ENCODE data around the gene USP25. TPM values are rescaled to one million over a fixed set of nuclear protein-coding genes. Genes with fewer than 3 reads are reported as not detected.

The USP25 gene
- total and polyA plus RNA-seq, 9 of the 15 experiments (the other 6 are each of a cell fraction or from before 2014, with no cell fraction given): 7.8 to 44.9 (median 31.4) TPM

DNA sequence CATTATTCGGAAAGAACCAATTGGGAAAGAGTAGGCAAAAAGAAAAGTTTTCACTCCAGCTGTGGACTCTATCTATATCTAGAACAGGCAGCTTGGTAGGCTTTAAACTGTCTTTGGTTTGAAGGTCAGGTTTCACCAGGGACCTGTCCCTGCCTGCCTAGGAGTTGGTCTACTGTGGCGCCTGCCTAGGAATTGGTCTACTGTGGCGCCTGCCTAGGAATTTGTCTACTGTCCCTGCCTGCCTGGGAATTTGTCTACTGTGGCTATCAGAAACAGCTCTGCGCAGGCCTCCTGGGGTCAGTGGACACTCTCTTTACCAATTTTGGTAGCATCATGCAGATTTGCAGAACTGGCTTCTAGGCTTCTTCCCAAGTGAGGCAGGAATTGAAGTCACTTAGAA, 13.8 kb downstream of the USP25 start (continued):
- TF ChIP-seq NR4A1 (CRISPR knock-in tag; IDR thresholded peaks at IDR 0.05): no peak
- TF ChIP-seq NR4A1 (tag; IDR thresholded peaks at IDR 0.05): no peak
- TF ChIP-seq TCF7 (IDR thresholded peaks at IDR 0.05; ENCODE audit: borderline replicate concordance): no peak
- TF ChIP-seq, protein P1, sequence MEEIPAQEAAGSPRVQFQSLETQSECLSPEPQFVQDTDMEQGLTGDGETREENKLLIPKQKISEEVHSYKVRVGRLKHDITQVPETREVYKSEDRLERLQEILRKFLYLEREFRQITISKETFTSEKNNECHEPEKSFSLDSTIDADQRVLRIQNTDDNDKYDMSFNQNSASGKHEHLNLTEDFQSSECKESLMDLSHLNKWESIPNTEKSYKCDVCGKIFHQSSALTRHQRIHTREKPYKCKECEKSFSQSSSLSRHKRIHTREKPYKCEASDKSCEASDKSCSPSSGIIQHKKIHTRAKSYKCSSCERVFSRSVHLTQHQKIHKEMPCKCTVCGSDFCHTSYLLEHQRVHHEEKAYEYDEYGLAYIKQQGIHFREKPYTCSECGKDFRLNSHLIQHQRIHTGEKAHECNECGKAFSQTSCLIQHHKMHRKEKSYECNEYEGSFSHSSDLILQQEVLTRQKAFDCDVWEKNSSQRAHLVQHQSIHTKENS (CRISPR knock-in tag; IDR thresholded peaks at IDR 0.05): no peak
- TF ChIP-seq TEAD4 (IDR thresholded peaks at IDR 0.05; ENCODE audit: low read length): peak; percentile 36
- TF ChIP-seq TEAD4 (CRISPR knock-in tag; IDR thresholded peaks at IDR 0.05; ENCODE audit: borderline replicate concordance): no peak
- TF ChIP-seq NFYB (IDR thresholded peaks at IDR 0.05; ENCODE audit: extremely low read depth, insufficient read length): no peak
- no peak for TF ChIP-seq FOXK2 (conservative IDR thresholded peaks at IDR 0.05 in 1 of 2, IDR thresholded peaks at IDR 0.05 in 1 of 2; ENCODE audit: low read depth in 2 of 2)
- TF ChIP-seq ZNF766 (CRISPR knock-in tag; conservative IDR thresholded peaks at IDR 0.05): no peak
- TF ChIP-seq, protein P2, sequence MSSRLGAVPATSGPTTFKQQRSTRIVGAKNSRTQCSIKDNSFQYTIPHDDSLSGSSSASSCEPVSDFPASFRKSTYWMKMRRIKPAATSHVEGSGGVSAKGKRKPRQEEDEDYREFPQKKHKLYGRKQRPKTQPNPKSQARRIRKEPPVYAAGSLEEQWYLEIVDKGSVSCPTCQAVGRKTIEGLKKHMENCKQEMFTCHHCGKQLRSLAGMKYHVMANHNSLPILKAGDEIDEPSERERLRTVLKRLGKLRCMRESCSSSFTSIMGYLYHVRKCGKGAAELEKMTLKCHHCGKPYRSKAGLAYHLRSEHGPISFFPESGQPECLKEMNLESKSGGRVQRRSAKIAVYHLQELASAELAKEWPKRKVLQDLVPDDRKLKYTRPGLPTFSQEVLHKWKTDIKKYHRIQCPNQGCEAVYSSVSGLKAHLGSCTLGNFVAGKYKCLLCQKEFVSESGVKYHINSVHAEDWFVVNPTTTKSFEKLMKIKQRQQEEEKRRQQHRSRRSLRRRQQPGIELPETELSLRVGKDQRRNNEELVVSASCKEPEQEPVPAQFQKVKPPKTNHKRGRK (tag; IDR thresholded peaks at IDR 0.05): no peak
- no peak for TF ChIP-seq RFX5 (IDR thresholded peaks at IDR 0.05; ENCODE audit: low read depth, low read length)
- TF ChIP-seq NCOA2 (IDR thresholded peaks at IDR 0.05; ENCODE audit: partially characterized antibody in 2 of 2): peak in 1 of 2 experiments; percentile 94
- TF ChIP-seq NRF1 (conservative IDR thresholded peaks at IDR 0.05 in 1 of 2, IDR thresholded peaks at IDR 0.05 in 1 of 2): peak; percentile 79 to 81
- TF ChIP-seq, protein P3, sequence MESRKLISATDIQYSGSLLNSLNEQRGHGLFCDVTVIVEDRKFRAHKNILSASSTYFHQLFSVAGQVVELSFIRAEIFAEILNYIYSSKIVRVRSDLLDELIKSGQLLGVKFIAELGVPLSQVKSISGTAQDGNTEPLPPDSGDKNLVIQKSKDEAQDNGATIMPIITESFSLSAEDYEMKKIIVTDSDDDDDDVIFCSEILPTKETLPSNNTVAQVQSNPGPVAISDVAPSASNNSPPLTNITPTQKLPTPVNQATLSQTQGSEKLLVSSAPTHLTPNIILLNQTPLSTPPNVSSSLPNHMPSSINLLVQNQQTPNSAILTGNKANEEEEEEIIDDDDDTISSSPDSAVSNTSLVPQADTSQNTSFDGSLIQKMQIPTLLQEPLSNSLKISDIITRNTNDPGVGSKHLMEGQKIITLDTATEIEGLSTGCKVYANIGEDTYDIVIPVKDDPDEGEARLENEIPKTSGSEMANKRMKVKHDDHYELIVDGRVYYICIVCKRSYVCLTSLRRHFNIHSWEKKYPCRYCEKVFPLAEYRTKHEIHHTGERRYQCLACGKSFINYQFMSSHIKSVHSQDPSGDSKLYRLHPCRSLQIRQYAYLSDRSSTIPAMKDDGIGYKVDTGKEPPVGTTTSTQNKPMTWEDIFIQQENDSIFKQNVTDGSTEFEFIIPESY (CRISPR knock-in tag; IDR thresholded peaks at IDR 0.05): peak; percentile 98
- peak; percentile 30; the same call in 1 of the 2 replicates for TF ChIP-seq NCOR1 (IDR thresholded peaks at IDR 0.05)
- TF ChIP-seq DPF2 (IDR thresholded peaks at IDR 0.05): 0 out of 2 replicates have a peak, but pooled peaks have one; percentile 10
- no peak for TF ChIP-seq L3MBTL2 (IDR thresholded peaks at IDR 0.05)
- TF ChIP-seq, protein P4, sequence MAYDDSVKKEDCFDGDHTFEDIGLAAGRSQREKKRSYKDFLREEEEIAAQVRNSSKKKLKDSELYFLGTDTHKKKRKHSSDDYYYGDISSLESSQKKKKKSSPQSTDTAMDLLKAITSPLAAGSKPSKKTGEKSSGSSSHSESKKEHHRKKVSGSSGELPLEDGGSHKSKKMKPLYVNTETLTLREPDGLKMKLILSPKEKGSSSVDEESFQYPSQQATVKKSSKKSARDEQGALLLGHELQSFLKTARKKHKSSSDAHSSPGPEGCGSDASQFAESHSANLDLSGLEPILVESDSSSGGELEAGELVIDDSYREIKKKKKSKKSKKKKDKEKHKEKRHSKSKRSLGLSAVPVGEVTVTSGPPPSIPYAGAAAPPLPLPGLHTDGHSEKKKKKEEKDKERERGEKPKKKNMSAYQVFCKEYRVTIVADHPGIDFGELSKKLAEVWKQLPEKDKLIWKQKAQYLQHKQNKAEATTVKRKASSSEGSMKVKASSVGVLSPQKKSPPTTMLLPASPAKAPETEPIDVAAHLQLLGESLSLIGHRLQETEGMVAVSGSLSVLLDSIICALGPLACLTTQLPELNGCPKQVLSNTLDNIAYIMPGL (CRISPR knock-in tag; IDR thresholded peaks at IDR 0.05): no peak
- no peak for TF ChIP-seq ZNF23 (CRISPR knock-in tag; IDR thresholded peaks at IDR 0.05)
- no peak for TF ChIP-seq NFE2L1 (tag; IDR thresholded peaks at IDR 0.05; ENCODE audit: borderline replicate concordance, low read depth)
- TF ChIP-seq ZNF212 (CRISPR knock-in tag; IDR thresholded peaks at IDR 0.05): no peak
- TF ChIP-seq, protein P5, sequence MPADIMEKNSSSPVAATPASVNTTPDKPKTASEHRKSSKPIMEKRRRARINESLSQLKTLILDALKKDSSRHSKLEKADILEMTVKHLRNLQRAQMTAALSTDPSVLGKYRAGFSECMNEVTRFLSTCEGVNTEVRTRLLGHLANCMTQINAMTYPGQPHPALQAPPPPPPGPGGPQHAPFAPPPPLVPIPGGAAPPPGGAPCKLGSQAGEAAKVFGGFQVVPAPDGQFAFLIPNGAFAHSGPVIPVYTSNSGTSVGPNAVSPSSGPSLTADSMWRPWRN (IDR thresholded peaks at IDR 0.05; ENCODE audit: low read depth): no peak
- TF ChIP-seq GATAD2B (IDR thresholded peaks at IDR 0.05; ENCODE audit: borderline replicate concordance): no peak
